ENCODE data around the gene UBE2S.

GRCh38 chr19:55406091-55406825 is 1.3 kb downstream of the UBE2S start:
- TF ChIP-seq POLR2A (IDR thresholded peaks at IDR 0.05): no peak
- TF ChIP-seq CTCF (IDR thresholded peaks at IDR 0.05): no peak

Measured in heart left ventricle (tissue), 13 donors.